Naive thymus-derived CD4-positive, alpha-beta T cell (primary cell): ENCODE measurements around the gene FAM72C. TPM values are rescaled to one million over a fixed set of nuclear protein-coding genes. Genes with fewer than 3 reads are reported as not detected.
"Not testable (repeated sequence)": the region's sequence is repeated elsewhere in the genome, so short reads cannot be mapped to it uniquely, and the experiment has no call there.

Experiments used
- ATAC-seq: fragments of 150-1000 bp; cut with Tn5 transposase; 2 replicates; pipeline ENCODE4 v1.10.0; 2021; ENCODE audit warnings: mild to moderate bottlenecking, moderate library complexity
- CTCF ChIA-PET: fragments of 350-600 bp; sonication (Branson Sonifier 250); formaldehyde crosslinking; loops from one replicate; lab custom pipeline; 2021; ENCODE audit warnings: antibody characterized with exemption; lab: Charles Lee
- POLR2A ChIA-PET: fragments of 350-600 bp; sonication (Branson Sonifier 250); formaldehyde crosslinking; loops from one replicate; lab custom pipeline; 2021; ENCODE audit warnings: antibody characterized with exemption, inconsistent platforms; lab: Charles Lee
- DNase-seq, 9 donors: peaks; one replicate each; pipeline versions ENCODE4 v3.0.0 to v3.0.0-alpha.2; 2020 to 2022; ENCODE audit warnings: mixed read lengths in 1 of 9
- H3K27ac ChIP-seq: one replicate; pipeline ENCODE4 v1.7.0; 2013; ENCODE audit warnings: mild to moderate bottlenecking, low read depth, low read length, moderate library complexity
- H3K27me3 ChIP-seq, 2 donors: one replicate each; pipeline ENCODE4 v1.7.0; 2013; ENCODE audit warnings: low read length in 2 of 2, mild to moderate bottlenecking in 2 of 2, moderate library complexity in 2 of 2; ENCODE audit not compliant: control insufficient read depth in 2 of 2, insufficient read depth in 2 of 2
- H3K36me3 ChIP-seq, 3 experiments: 1 replicate in 2 of 3; 2 replicates in 1 of 3; pipeline ENCODE4 v1.7.0; 2013; ENCODE audit warnings: low read length in 3 of 3, mild to moderate bottlenecking in 3 of 3, moderate library complexity in 1 of 3; ENCODE audit not compliant: insufficient read depth in 3 of 3, control insufficient read depth in 2 of 3
- H3K4me1 ChIP-seq, 2 donors: one replicate each; pipeline ENCODE4 v1.7.0; 2013; ENCODE audit warnings: low read length in 2 of 2, mild to moderate bottlenecking in 2 of 2, moderate library complexity in 1 of 2; ENCODE audit not compliant: control insufficient read depth in 2 of 2, insufficient read depth in 2 of 2
- H3K4me3 ChIP-seq: 2 replicates; pipeline ENCODE4 v1.7.0; 2013; ENCODE audit warnings: mild to moderate bottlenecking, low read length
- H3K9me3 ChIP-seq, 3 experiments: 1 replicate in 2 of 3; 2 replicates in 1 of 3; pipeline ENCODE4 v1.7.0; 2013; ENCODE audit warnings: low read length in 3 of 3; ENCODE audit not compliant: control insufficient read depth in 2 of 3
- H3K27ac Mint-ChIP-seq, 9 donors: one replicate each; pipeline ENCODE4 v1.8.0; 2020 to 2022; ENCODE audit warnings: mixed read lengths in 9 of 9, mild to moderate bottlenecking in 8 of 9, moderate library complexity in 5 of 9, inconsistent platforms in 2 of 9
- H3K27me3 Mint-ChIP-seq, 5 donors: one replicate each; pipeline ENCODE4 v1.8.0; 2021 to 2022; ENCODE audit warnings: mixed read lengths in 5 of 5, mild to moderate bottlenecking in 1 of 5
- H3K36me3 Mint-ChIP-seq, 5 donors: one replicate each; pipeline ENCODE4 v1.8.0; 2020 to 2022; ENCODE audit warnings: mixed read lengths in 5 of 5, mild to moderate bottlenecking in 3 of 5, inconsistent platforms in 1 of 5
- H3K4me1 Mint-ChIP-seq, 7 donors: one replicate each; pipeline ENCODE4 v1.8.0; 2020 to 2022; ENCODE audit warnings: mixed read lengths in 7 of 7, mild to moderate bottlenecking in 3 of 7, inconsistent platforms in 1 of 7
- H3K4me3 Mint-ChIP-seq, 10 donors: one replicate each; pipeline ENCODE4 v1.8.0; 2020 to 2022; ENCODE audit warnings: mild to moderate bottlenecking in 10 of 10, mixed read lengths in 10 of 10, moderate library complexity in 6 of 10, inconsistent platforms in 2 of 10
- H3K9me3 Mint-ChIP-seq, 11 donors: one replicate each; pipeline ENCODE4 v1.8.0; 2020 to 2022; ENCODE audit warnings: mixed read lengths in 11 of 11, mild to moderate bottlenecking in 4 of 11, inconsistent platforms in 1 of 11, moderate library complexity in 1 of 11
- intact Hi-C, 2 donors: fragments of 100-400 bp; cut with micrococcal nuclease; formaldehyde crosslinking; loops; one replicate each; pipeline ENCODE4 v1.15.1; 2023
- polyA plus RNA-seq, 2 donors: library from polyadenylated mRNA; unstranded; fragments of 300-500 nt; fragmentation: Illumina TruSeq; gene quantifications; one replicate each; pipeline ENCODE4 v1.2.3, GENCODE V29; 2021
- total RNA-seq, 6 experiments: library from RNA in 5 of 6; stranded (reverse) in 5 of 6; gene quantifications; 1 replicate in 5 of 6; 2 replicates in 1 of 6; pipeline ENCODE4 v1.2.3 and lab custom pipeline; 2021 to 2026

The FAM72C gene
- total RNA-seq (10 to 100 TPM in 1 of 5 experiments, not detected in 4; 11.2 TPM), polyA plus RNA-seq (not detected), total RNA-seq (lab: John Stamatoyannopoulos, UW) (not detected)

DNA sequence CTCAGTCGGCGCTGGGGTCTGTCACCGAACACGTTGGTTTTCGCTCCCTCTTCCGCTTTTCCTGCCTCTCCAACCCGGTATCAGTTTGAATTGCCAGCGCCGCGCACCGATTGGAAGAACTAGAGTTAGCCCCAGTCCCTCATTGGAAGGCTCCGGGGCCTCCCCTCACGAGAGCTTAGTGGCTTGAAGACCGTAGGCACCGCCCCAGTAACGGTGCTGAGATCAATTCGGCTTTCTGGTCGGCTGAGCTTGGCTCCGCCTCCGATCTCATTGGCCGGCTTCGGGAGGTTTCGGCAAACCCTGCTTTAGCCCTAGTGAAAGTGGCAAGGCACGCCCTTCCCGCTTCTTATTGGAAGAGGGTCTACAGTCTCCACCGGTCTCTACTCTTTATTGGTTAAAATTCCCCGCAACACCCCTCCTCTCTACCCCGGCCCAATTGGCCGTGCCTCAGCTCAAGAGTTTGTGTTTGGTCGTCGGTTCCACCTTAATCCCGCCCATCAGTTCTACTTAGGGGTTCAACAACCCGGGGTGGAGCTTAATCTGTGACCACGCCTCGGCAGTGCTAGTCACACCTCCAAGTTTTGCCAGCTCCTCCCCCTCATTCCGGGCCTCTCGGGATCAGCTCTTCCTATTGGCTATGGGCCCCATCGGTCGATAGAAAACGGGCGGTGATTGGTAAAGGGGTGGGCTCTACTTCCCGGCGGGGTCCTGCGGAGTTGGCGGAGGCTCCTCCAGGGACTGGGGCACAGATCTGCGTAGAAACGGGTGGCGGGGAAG, at the start of gene FAM72C:
Gene FAM72C, minus strand, starts transcription at position 63 of the 777 bp plus-strand sequence. CDS start 845 bp downstream, outside the sequence.
- H3K9me3 Mint-ChIP-seq, CTCF ChIA-PET, H3K27ac Mint-ChIP-seq, H3K36me3 ChIP-seq, intact Hi-C loops, H3K4me1 ChIP-seq, H3K4me3 ChIP-seq, H3K27me3 ChIP-seq, H3K36me3 Mint-ChIP-seq, H3K4me1 Mint-ChIP-seq, H3K27ac ChIP-seq, H3K4me3 Mint-ChIP-seq, H3K9me3 ChIP-seq, H3K27me3 Mint-ChIP-seq, POLR2A ChIA-PET, DNase-seq: not testable (repeated sequence)
- ATAC-seq, result peak; percentile 89

GRCh38 chr1:144020001-144020738, 48.4 kb upstream of the FAM72C start:
- H3K36me3 Mint-ChIP-seq, H3K27ac ChIP-seq, H3K27me3 Mint-ChIP-seq, CTCF ChIA-PET, H3K4me3 Mint-ChIP-seq, H3K27ac Mint-ChIP-seq, H3K9me3 ChIP-seq, H3K4me1 ChIP-seq, POLR2A ChIA-PET, H3K4me1 Mint-ChIP-seq, H3K9me3 Mint-ChIP-seq, ATAC-seq, intact Hi-C loops, DNase-seq, H3K27me3 ChIP-seq, H3K4me3 ChIP-seq, H3K36me3 ChIP-seq: not testable (repeated sequence)

DNA sequence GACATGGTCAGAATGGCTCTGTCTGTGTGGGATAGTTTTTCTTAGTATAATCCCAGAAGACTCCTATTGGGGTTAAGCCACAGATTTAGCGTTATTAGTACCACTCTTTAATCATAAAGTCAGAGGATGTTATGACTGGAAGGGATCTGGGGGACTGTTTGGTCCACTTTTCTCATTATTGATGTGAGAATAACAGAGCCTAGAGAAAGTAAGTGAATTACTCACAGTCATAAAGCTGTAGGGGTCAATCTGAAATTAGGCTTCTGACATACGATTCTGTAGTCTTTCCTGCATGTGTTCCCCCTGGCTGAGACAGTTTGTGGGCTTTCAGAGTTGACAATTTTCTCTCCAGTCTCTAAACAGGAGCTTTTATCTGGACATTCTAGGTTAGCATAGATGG, 47.3 kb upstream of the FAM72C start:
- ATAC-seq, H3K36me3 ChIP-seq, H3K9me3 Mint-ChIP-seq, H3K27me3 Mint-ChIP-seq, POLR2A ChIA-PET, CTCF ChIA-PET, H3K4me1 Mint-ChIP-seq, H3K4me3 ChIP-seq, DNase-seq, H3K4me3 Mint-ChIP-seq, intact Hi-C loops, H3K27ac ChIP-seq, H3K36me3 Mint-ChIP-seq, H3K9me3 ChIP-seq, H3K4me1 ChIP-seq, H3K27me3 ChIP-seq, H3K27ac Mint-ChIP-seq: not testable (repeated sequence)

- CTCF ChIA-PET, H3K4me3 ChIP-seq, H3K27ac ChIP-seq, H3K9me3 Mint-ChIP-seq, DNase-seq, H3K4me1 Mint-ChIP-seq, H3K27me3 Mint-ChIP-seq, H3K27me3 ChIP-seq, ATAC-seq, H3K36me3 Mint-ChIP-seq, H3K36me3 ChIP-seq, H3K27ac Mint-ChIP-seq, H3K9me3 ChIP-seq, intact Hi-C loops, H3K4me1 ChIP-seq, H3K4me3 Mint-ChIP-seq, POLR2A ChIA-PET: not testable (repeated sequence)
Measured at GRCh38 chr1:144015180-144015966, 43.6 kb upstream of the FAM72C start.

GRCh38 chr1:144014528-144014927, 42.7 kb upstream of the FAM72C start:
- ATAC-seq, H3K27me3 Mint-ChIP-seq, CTCF ChIA-PET, H3K4me3 Mint-ChIP-seq, H3K27ac ChIP-seq, POLR2A ChIA-PET, H3K9me3 Mint-ChIP-seq, H3K36me3 ChIP-seq, DNase-seq, H3K27ac Mint-ChIP-seq, H3K4me3 ChIP-seq, H3K4me1 ChIP-seq, H3K36me3 Mint-ChIP-seq, H3K27me3 ChIP-seq, H3K4me1 Mint-ChIP-seq, H3K9me3 ChIP-seq, intact Hi-C loops: not testable (repeated sequence)

GRCh38 chr1:144014121-144014520, 42.3 kb upstream of the FAM72C start:
- H3K4me3 Mint-ChIP-seq, H3K9me3 Mint-ChIP-seq, CTCF ChIA-PET, H3K4me1 ChIP-seq, POLR2A ChIA-PET, H3K27ac Mint-ChIP-seq, H3K36me3 ChIP-seq, H3K36me3 Mint-ChIP-seq, H3K27me3 Mint-ChIP-seq, H3K9me3 ChIP-seq, H3K4me3 ChIP-seq, ATAC-seq, intact Hi-C loops, H3K27me3 ChIP-seq, H3K27ac ChIP-seq, H3K4me1 Mint-ChIP-seq, DNase-seq: not testable (repeated sequence)
